Ovary (tissue), 3 donors: ENCODE data around the gene DNAH11.
"Not testable (repeated sequence)": the region's sequence is repeated elsewhere in the genome, so short reads cannot be mapped to it uniquely, and the experiment has no call there.

Source experiments
- CTCF ChIP-seq, 3 donors: fragments of 450-650 bp in 2 of 3; fragments of 200-600 bp in 1 of 3; IDR thresholded peaks; one replicate each; pipeline versions ENCODE4 v1.5.1 to v1.8.0; 2016 to 2022; ENCODE audit warnings: antibody characterized with exemption in 3 of 3, mild to moderate bottlenecking in 1 of 3
- EP300 ChIP-seq: sonication (generic); formaldehyde crosslinking; IDR thresholded peaks from one replicate; pipeline ENCODE4 v1.6.1; 2017; ENCODE audit warnings: antibody characterized with exemption
- donor health status: DM: no; HTN: no; CAD: no.

DNA sequence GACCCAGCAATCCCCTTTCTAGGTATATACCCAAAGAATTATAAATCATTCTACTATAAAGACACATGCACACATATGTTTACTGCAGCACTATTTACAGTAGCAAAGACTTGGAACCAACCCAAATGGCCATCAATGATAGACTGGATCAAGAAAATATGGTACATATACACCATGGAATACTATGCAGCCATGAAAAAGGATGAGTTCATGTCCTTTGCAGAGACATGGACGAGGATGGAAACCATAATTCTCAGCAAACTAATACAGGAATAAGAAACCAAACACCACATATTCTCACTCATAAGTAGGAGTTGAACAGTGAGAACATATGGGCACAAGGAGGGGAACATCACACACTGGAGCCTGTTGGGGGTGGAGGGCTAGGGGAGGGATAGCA is 157.7 kb downstream of the DNAH11 start:
- TF ChIP-seq CTCF (IDR thresholded peaks at IDR 0.05); EP300: not testable (repeated sequence)
